Measurements from ENCODE around the gene NTSR1. TPM values are rescaled to one million over a fixed set of nuclear protein-coding genes. Genes with fewer than 3 reads are reported as not detected.

The NTSR1 gene
- total and polyA plus RNA-seq, 2 of the 13 experiments (the other 11 are each of a cell fraction or from before 2014, with no cell fraction given) = 0.09 to 0.12 TPM

- no peak for TF ChIP-seq ELK4 (CRISPR knock-in tag; IDR thresholded peaks at IDR 0.05; ENCODE audit: borderline replicate concordance)
- TF ChIP-seq ZNF720 (CRISPR knock-in tag; IDR thresholded peaks at IDR 0.05) = no peak
- TF ChIP-seq GLI4 (CRISPR knock-in tag; IDR thresholded peaks at IDR 0.05; ENCODE audit: borderline replicate concordance) = no peak
- TF ChIP-seq CBX5 (CRISPR knock-in tag; IDR thresholded peaks at IDR 0.05; ENCODE audit: borderline replicate concordance) = no peak
- no peak; the same call in none of the 2 replicates for TF ChIP-seq ZNF543 (CRISPR knock-in tag; IDR thresholded peaks at IDR 0.05)
- TF ChIP-seq LBX2 (CRISPR knock-in tag; IDR thresholded peaks at IDR 0.05; ENCODE audit: borderline replicate concordance) = no peak
- no peak for TF ChIP-seq ZNF367 (CRISPR knock-in tag; IDR thresholded peaks at IDR 0.05; ENCODE audit: borderline replicate concordance)
- TF ChIP-seq SALL1 (CRISPR knock-in tag; IDR thresholded peaks at IDR 0.05) = 0 out of 2 replicates have a peak, but pooled peaks have one; percentile 45
- no peak for TF ChIP-seq ZC3H13 (CRISPR knock-in tag; IDR thresholded peaks at IDR 0.05)
- no peak for TF ChIP-seq ZNF180 (CRISPR knock-in tag; IDR thresholded peaks at IDR 0.05; ENCODE audit: borderline replicate concordance, low read depth)
- TF ChIP-seq CENPT (CRISPR knock-in tag; IDR thresholded peaks at IDR 0.05; ENCODE audit: low read depth) = 0 out of 2 replicates have a peak, but pooled peaks have one; percentile 12
- TF ChIP-seq ZNF432 (CRISPR knock-in tag; IDR thresholded peaks at IDR 0.05; ENCODE audit: borderline replicate concordance) = no peak
- TF ChIP-seq MTA3 (CRISPR knock-in tag; IDR thresholded peaks at IDR 0.05) = no peak
- TF ChIP-seq FUBP1 (CRISPR knock-in tag; IDR thresholded peaks at IDR 0.05; ENCODE audit: borderline replicate concordance) = no peak
- TF ChIP-seq ZNF746 (CRISPR knock-in tag; IDR thresholded peaks at IDR 0.05) = no peak
- 0 out of 2 replicates have a peak, but pooled peaks have one; percentile 10 for TF ChIP-seq NRL (CRISPR knock-in tag; IDR thresholded peaks at IDR 0.05; ENCODE audit: borderline replicate concordance)
- TF ChIP-seq ARNTL (CRISPR knock-in tag; IDR thresholded peaks at IDR 0.05) = no peak
- no peak for TF ChIP-seq ELF4 (CRISPR knock-in tag; IDR thresholded peaks at IDR 0.05; ENCODE audit: borderline replicate concordance)
- TF ChIP-seq SMC3 (IDR thresholded peaks at IDR 0.05; ENCODE audit: low read length) = no peak
- TF ChIP-seq KLF13 (CRISPR knock-in tag; IDR thresholded peaks at IDR 0.05) = no peak; the same call in 1 of the 2 replicates
- no peak for TF ChIP-seq ZBTB10 (CRISPR knock-in tag; IDR thresholded peaks at IDR 0.05; ENCODE audit: borderline replicate concordance)
Measured at GRCh38 chr20:62796699-62797491, 88.3 kb downstream of the NTSR1 start (continued).
